Measurements from ENCODE around the gene GABRG3. TPM values are rescaled to one million over a fixed set of nuclear protein-coding genes. Genes with fewer than 3 reads are reported as not detected.

Gene GABRG3
- total RNA-seq, 1 donor from 2014 or later: not detected

DNA sequence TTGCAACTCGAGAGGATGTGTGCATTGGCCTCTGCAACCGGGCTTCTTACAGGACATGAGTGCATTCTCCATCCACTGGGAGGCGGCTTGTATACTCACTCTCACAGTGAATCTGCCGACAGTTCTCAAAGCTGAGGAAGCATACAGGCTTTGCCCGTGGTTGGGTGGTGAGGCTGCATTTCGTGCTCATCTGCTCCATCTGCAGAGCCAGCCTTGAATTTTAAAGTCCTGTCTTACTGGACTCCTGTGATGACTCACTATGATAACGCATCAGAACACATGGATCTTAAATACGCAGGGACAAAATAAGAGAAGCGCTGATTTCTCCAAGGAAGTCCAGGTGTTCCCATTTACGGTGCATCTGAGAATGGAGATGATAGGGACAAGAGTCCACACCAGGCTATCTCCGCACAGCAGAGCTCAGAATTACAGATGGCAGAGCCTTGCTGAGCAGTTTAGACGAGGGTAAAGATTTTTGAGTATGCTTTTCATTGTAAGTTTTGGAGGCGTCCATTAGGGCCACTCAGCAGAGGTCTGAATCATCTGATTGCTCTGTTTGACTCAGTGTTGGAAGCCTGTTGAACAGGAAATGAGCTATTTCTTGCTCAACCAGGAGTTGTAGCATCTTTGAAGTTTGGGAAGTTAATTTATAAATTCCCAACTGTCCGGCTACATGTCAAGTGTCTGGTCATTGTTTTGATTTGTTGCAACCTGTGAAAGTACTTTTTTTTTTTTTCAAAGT, 87.1 kb downstream of the GABRG3 start:
- Histone ChIP-seq H3K36me3 (no peaks in the 10 kb centered on the region), H3K27me3 (no peaks in the 10 kb centered on the region), H3K4me3 (no peak overlapping the region), H3K27ac (no peak overlapping the region), H3K4me1 (no peaks in the 10 kb centered on the region), H3K9me3 (no peaks in the 10 kb centered on the region)
- TF ChIP-seq, protein P1, sequence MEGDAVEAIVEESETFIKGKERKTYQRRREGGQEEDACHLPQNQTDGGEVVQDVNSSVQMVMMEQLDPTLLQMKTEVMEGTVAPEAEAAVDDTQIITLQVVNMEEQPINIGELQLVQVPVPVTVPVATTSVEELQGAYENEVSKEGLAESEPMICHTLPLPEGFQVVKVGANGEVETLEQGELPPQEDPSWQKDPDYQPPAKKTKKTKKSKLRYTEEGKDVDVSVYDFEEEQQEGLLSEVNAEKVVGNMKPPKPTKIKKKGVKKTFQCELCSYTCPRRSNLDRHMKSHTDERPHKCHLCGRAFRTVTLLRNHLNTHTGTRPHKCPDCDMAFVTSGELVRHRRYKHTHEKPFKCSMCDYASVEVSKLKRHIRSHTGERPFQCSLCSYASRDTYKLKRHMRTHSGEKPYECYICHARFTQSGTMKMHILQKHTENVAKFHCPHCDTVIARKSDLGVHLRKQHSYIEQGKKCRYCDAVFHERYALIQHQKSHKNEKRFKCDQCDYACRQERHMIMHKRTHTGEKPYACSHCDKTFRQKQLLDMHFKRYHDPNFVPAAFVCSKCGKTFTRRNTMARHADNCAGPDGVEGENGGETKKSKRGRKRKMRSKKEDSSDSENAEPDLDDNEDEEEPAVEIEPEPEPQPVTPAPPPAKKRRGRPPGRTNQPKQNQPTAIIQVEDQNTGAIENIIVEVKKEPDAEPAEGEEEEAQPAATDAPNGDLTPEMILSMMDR (IDR thresholded peaks at IDR 0.05): no peak
- TF ChIP-seq POLR2AphosphoS5 (IDR thresholded peaks at IDR 0.05; ENCODE audit: insufficient read depth in 1 of 2, low read depth in 1 of 2): peak in 1 of 2 donors; percentile 11
- no peak for DNase-seq (ENCODE audit: extremely low spot score in 2 of 2)
- intact Hi-C loops (cut with DNase I): no loop called here

DNA sequence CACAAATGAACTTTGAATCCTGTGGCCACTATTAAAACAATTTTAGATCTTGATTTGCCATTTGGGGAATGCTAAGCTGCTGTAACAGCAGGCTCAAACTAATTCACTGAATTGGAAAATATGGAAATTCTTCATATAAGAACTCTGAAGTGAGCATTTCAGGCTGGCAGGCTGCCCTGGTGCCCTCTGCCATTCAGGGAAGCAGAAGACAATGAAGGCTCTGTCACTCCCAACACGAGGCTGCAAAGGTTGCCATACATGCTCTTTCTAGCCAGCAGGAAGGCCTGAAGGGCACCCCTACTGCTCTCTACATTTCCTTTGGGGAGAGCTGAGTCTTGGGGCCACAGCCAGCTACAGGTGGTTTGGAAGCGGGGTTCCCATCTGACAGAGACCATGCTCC, 88.0 kb downstream of the GABRG3 start:
- Histone ChIP-seq H3K4me3 (no peak overlapping the region), H3K27me3 (no peaks in the 10 kb centered on the region), H3K9me3 (no peaks in the 10 kb centered on the region), H3K36me3 (no peaks in the 10 kb centered on the region), H3K4me1 (no peaks in the 10 kb centered on the region), H3K27ac (no peak overlapping the region)
- no peak for DNase-seq (ENCODE audit: extremely low spot score in 2 of 2)
- no peak for TF ChIP-seq POLR2AphosphoS5 (IDR thresholded peaks at IDR 0.05; ENCODE audit: insufficient read depth in 1 of 2, low read depth in 1 of 2)
- TF ChIP-seq, protein P1 (IDR thresholded peaks at IDR 0.05): no peak
- intact Hi-C loops (cut with DNase I): no loop called here

DNA sequence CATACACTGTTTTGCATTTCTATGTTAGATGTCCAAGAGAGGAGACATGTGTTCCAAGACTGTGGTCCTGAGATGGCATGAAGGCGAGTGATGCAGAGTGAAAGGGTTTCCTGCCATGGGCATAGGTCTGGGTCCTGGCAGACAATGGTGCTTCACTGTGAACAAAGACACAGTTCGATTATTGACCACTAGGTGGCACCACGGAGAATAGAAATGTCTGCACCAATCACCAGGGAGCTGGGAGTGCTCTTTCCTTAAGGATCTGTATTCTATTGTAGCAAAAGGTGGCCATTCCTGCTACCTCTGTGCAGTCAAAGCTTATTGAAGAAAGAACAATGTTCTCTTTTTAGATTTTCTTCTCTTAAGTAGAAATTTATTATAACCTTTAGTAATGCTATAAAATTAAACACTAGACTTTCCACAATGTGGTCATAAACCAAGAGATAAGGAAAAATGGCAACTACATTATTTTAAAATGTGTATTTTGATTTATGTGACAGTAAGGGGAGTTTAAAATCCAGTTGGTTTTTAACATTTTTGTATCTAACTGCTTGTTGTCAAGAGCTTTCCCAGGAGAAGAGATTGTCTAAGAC, 88.7 kb downstream of the GABRG3 start:
- Histone ChIP-seq H3K27ac (no peak overlapping the region), H3K36me3 (no peaks in the 10 kb centered on the region), H3K27me3 (no peaks in the 10 kb centered on the region), H3K4me1 (no peaks in the 10 kb centered on the region), H3K9me3 (no peaks in the 10 kb centered on the region), H3K4me3 (no peak overlapping the region)
- DNase-seq (ENCODE audit: extremely low spot score in 2 of 2): no peak
- TF ChIP-seq POLR2A (IDR thresholded peaks at IDR 0.05) (no peak), POLR2AphosphoS5 (IDR thresholded peaks at IDR 0.05; ENCODE audit: insufficient read depth in 1 of 2, low read depth in 1 of 2) (no peak)
- TF ChIP-seq, protein P1 (IDR thresholded peaks at IDR 0.05): no peak
- intact Hi-C loops (cut with DNase I): no loop called here

DNA sequence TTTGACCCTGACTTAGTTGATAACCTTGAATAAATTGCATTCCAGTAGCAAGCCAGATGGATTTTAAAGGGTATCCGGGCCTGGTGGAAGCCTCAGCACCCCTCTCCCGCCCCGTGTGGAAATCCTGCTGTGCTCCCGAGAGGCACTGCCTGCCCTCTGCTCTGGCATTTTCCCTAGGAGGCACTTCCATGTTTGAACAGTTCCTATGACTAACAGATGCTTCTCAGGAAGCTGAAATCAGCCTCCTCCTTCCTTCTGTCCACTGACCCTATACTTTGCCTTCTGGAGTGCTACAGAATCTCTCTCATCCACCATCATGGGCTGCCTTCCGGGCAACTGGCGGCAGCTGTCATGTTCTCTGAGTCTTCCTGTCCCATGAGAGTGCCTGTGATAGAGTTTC, 90.8 kb downstream of the GABRG3 start:
- Histone ChIP-seq H3K4me1 (no peaks in the 10 kb centered on the region), H3K4me3 (no peak overlapping the region), H3K9me3 (no peaks in the 10 kb centered on the region), H3K36me3 (no peaks in the 10 kb centered on the region), H3K27me3 (no peaks in the 10 kb centered on the region), H3K27ac (no peak overlapping the region)
- TF ChIP-seq POLR2A (IDR thresholded peaks at IDR 0.05): no peak
- TF ChIP-seq POLR2AphosphoS5 (IDR thresholded peaks at IDR 0.05; ENCODE audit: insufficient read depth in 1 of 2, low read depth in 1 of 2): no peak
- TF ChIP-seq, protein P1 (IDR thresholded peaks at IDR 0.05): no peak
- intact Hi-C loops (cut with DNase I): no loop called here
- DNase-seq (ENCODE audit: extremely low spot score in 2 of 2): no peak

DNA sequence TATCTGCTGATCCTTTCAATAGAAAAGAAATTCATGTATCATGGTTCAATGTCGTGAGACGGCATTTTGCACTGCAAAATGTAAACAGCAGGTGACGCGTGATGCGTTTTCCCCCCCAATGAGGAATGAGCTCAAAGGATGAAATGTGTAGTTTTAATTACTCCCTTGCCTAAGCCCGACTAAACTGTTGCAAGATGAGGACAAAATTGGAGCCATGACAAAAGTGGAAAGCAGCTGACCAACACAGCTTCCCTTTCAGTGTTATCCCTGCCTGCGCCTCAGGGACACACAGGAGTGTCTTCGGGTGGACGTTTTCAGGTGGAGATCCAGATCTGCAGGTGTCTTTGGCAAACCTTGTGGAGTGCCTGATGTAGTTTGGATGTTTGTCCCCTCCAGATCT, 92.0 kb downstream of the GABRG3 start:
- Histone ChIP-seq H3K4me3 (no peak overlapping the region), H3K4me1 (no peaks in the 10 kb centered on the region), H3K9me3 (no peaks in the 10 kb centered on the region), H3K27ac (no peak overlapping the region), H3K36me3 (no peaks in the 10 kb centered on the region), H3K27me3 (no peaks in the 10 kb centered on the region)
- TF ChIP-seq POLR2AphosphoS5 (IDR thresholded peaks at IDR 0.05; ENCODE audit: insufficient read depth in 1 of 2, low read depth in 1 of 2): no peak
- TF ChIP-seq, protein P1 (IDR thresholded peaks at IDR 0.05): no peak
- TF ChIP-seq POLR2A (IDR thresholded peaks at IDR 0.05): no peak
- intact Hi-C loops (cut with DNase I): no loop called here
- no peak for DNase-seq (ENCODE audit: extremely low spot score in 2 of 2)

All from vagina (tissue), 2 donors.